GM19395 (cell line): ENCODE results near the gene DNAH2.

ENCODE experiments used
- ATAC-seq: cut with Tn5 transposase; IDR thresholded peaks from one replicate; pipeline ENCODE4 v1.9.1; 2021; ENCODE audit warnings: mild to moderate bottlenecking, moderate library complexity; ENCODE audit not compliant: unreplicated experiment

Gene DNAH2

DNA sequence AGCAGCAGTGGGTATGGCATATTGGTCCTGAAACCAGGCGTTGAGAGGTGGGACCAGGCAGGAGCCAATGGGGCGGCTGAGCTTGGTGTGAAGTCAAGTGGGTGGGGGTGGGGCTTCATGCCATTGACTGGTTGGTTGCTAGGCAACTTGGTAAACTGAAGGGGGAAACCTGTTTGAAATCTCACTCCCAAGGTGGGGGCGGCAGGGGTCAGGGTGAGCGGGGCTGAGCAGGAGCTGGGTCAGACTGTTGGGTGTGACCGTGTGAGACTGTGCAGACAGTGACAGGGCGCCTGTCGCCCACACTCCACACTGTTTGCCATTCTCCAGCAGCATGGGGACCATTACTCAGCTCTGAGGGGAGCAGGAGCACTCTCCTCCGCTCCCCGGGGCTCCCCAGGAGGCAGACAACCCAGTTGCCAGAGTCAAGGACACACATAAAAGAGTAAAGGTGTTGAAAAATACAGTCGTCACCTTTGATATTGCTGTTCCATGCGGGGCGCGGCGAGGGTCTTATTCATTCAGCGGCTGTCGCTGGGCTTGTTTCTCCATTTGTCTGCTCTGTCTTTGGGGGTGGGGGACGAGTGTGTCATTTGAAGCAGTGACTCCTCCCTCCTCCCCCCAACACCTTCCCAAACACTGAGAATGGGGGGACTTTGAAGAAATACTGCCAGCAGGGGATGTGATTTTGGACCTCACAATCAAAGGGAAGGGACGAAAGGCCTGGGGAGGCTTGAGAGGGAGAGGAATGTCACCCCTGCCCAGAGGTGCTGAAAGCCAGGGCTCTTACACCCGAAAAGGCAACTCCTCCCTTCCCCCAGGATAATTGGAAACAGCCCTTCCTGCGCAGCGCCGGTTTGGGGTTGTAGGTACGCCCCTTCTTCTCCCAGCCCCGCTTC lies 13.7 kb upstream of the DNAH2 start:
- no peak for ATAC-seq

DNA sequence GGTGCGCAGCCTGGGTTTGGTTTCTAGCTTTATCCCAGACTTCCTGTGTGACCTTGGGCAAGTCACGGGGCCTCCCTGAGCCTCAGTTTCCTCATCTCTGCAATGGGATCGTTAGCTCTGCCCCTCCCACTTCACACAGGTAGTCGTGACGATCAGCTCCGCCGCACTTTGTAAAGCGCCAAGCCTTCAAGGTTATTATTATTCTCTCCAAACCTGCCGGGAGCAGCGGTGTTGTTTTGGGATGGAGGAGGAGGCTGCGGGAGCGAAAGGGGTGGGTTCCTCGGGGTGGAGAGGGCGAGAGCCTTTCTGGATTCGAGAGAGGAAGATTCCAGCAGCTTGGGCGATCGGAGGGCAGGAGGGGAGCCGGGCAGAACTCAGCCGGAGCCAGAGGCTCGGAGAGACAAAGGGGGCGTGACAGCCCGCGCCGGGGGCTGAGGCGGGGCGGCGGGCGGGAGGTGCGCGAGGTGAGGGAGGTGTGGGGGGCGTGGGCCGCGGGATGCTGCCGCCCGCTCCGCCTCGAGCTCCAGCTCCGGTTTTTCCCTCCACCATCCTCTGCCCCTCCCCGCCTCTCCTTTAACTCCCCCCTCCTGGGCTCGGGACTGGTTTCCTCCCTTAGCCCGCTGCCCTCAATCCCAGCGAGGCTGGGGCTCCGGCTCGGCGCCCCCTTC lies 12.8 kb upstream of the DNAH2 start, which contains the start of gene EFNB3:
TSS of gene EFNB3 (plus strand) at position 602 of the 668 bp plus-strand sequence. CDS start 397 bp downstream, outside the sequence.
- no peak for ATAC-seq

DNA sequence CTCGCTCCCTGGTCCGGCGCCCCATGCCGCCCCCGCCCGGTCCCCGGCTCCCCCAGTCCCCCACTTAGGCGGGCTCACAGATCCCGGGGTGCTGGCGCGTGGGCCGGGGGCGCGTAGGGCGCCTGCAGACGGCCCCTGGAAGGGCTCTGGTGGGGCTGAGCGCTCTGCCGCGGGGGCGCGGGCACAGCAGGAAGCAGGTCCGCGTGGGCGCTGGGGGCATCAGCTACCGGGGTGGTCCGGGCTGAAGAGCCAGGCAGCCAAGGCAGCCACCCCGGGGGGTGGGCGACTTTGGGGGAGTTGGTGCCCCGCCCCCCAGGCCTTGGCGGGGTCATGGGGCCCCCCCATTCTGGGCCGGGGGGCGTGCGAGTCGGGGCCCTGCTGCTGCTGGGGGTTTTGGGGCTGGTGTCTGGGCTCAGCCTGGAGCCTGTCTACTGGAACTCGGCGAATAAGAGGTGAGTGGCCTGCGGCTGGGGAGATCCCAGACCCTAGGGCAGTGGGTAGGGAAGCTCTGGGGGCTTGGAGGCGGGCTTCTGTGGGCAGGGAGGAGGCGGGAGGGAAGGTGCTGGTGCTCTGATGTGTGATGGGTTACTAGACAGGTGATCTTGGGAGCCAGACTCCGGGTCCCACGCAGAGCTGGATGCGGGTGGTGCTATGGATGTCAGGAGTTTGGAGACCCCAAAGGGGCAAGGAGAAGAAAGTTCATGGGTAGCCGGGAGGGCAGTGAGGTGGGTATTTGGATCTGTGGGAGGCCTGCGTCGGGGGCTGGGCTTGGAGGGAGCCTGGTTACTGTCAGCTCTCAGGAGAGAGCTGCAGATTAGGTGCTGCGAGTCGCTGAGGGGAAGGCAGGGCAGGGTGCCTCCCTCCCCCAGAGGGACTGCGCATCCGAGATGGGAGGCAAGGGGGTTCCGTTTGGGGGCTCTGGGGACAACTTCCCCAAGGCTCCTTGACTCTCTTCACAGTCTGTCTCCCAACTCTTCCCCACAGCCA lies 12.0 kb upstream of the DNAH2 start:
- ATAC-seq, result no peak

DNA sequence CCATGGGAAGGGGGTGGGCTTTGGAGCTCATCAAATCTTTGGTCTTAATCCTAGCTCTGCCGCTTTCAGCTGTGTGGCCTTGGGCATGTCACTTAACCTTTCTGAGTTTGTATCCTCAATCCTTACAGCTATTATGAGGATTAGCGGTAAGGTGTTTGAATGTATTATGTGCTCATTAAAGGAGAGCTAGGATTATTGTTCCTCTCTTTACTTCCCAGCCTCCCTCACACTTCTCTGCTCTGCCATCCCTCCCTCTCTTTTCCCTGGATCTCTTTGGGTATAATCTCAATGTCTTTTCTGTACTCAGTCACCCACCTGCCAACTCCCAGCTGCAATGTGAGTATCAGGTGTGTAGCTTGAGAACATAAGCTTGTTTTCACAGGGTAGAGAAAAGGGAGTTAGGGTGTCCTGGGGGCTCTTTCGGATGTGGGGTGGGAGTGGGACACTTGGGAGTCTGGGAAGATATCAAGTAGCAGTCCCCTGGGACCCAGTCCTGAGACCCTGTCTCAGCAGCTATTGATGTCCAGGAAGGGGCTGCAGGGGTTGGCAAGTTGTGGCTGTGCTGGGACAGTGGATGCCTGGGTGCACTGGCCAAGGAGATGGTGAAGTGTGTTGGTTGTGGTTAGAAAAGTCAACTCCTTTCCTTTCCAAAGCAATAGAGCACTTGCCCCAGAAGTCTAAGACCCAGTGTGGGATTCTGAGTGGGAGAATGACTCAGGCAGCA lies 10.8 kb upstream of the DNAH2 start:
- ATAC-seq, result no peak

DNA sequence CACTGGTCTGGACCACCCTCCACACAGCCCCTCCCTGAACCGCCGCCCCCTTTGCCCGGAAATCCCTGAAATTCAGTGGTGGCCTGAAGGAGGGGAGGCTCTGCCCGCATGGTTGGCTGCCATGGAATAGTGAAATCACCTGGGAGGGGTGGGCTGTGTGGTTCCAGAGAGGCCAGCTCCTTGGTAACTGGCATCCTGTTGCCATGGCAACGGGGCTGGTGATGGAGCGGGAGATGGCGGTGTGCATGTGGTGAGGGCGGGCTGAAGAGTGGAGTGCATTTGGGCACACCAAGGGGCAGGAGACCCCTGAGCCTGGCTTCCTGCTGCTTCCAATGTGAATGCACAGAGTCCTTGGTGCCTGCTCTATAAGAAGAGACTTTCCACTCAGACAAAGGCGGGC lies 10.1 kb upstream of the DNAH2 start:
- no peak for ATAC-seq

DNA sequence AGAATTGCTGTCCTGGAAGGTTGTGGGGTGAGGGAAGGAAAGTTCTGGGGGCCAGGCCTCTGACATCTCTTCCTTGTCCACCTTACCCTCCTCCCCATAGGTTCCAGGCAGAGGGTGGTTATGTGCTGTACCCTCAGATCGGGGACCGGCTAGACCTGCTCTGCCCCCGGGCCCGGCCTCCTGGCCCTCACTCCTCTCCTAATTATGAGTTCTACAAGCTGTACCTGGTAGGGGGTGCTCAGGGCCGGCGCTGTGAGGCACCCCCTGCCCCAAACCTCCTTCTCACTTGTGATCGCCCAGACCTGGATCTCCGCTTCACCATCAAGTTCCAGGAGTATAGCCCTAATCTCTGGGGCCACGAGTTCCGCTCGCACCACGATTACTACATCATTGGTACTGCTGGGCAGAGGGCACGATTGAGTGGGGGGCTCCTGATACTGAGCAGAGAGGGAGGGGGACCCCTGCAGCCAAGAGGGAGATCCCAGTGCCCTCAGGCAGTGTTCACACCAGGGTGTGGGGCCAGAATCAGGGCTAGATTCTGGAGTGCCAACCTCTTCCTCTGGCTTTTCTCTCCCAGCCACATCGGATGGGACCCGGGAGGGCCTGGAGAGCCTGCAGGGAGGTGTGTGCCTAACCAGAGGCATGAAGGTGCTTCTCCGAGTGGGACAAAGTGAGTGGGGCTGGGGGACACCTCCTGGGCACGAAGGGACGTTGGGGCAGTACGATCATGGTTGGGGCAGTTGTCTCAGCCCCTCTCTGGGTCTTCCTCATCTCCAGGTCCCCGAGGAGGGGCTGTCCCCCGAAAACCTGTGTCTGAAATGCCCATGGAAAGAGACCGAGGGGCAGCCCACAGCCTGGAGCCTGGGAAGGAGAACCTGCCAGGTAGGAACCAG lies 9.4 kb upstream of the DNAH2 start:
- ATAC-seq, result no peak

DNA sequence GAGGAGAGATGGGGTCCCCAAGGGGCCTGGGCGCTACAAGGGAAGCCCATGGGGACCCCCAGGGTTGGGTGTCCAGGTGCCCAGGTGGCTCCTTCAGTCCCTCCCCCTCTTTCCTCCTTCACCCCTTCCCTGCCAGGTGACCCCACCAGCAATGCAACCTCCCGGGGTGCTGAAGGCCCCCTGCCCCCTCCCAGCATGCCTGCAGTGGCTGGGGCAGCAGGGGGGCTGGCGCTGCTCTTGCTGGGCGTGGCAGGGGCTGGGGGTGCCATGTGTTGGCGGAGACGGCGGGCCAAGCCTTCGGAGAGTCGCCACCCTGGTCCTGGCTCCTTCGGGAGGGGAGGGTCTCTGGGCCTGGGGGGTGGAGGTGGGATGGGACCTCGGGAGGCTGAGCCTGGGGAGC lies 8.5 kb upstream of the DNAH2 start:
- ATAC-seq, result no peak

DNA sequence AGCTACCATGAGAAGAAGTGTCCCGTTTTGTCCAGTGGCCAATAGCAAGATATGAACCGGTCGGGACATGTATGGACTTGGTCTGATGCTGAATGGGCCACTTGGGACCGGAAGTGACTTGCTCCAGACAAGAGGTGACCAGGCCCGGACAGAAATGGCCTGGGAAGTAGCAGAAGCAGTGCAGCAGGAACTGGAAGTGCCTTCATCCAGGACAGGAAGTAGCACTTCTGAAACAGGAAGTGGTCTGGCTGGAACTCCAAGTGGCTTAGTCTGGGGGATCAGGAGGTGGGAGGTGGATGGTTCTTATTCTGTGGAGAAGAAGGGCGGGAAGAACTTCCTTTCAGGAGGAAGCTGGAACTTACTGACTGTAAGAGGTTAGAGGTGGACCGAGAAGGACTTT lies 7.2 kb upstream of the DNAH2 start:
- no peak for ATAC-seq

DNA sequence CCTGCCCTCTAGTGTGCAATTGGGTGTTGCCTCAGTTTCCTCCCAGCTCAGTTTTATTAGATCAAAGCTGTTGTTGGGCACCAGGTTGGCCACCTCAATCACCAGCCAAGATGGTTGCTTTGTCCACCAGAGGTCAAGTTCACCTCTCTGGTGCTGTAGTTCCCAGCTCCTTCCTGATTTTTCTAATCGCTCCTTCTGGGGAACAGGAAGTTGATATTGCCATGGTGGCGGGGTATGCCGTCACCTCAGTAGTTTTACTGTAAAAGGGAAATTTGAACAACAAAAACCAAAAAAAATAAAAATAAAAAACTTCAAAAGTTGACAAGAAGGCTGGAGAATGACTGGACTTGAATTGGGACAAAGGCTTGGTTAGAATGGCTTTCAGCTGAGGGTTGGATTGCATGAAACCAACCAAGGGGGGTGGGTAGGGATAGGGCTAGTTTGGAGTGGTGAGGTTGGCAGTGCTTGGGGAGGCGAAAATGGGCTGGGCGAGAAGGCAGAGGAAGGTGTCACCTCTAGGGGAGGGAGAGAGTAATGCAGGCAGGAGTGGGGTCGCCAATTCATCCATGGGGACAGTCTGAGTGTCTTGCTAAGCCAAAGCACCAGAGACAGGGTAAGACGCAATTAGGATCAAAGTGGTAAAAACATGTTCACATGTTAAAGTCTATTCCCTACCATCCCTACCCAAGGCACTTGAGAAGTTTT lies 6.3 kb upstream of the DNAH2 start:
- no peak for ATAC-seq

DNA sequence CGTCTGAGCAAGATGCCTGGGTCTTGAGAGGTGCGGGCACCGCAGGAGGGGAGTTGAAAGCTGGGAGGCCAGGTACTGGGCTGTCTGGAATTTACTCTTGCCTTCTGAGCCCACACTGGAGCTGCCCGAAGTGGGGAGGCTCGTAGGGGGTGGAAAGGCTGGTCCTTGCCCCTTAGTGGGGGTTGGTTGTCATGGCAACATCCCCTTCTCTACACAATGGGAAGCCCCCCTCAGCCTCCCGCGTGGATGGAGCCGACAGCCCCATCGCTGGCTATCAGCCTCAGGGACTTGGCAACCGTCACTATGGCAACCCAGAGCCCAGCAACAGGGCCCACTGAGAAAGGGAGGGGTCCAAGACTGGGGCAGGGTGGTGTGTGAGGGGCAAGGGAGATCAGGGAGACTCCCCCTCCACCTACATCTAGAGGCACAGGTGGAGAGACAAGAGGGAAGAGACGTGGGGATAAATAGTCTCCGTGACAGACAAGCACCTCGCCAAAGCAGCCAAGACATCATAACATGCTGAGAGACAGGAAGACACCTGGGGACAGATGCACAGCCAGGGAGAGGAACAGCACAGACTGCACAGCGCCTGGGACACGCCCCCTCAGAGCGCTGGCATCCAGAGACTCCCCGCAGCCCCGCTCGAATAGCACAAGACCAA lies 5.3 kb upstream of the DNAH2 start:
- no peak for ATAC-seq

DNA sequence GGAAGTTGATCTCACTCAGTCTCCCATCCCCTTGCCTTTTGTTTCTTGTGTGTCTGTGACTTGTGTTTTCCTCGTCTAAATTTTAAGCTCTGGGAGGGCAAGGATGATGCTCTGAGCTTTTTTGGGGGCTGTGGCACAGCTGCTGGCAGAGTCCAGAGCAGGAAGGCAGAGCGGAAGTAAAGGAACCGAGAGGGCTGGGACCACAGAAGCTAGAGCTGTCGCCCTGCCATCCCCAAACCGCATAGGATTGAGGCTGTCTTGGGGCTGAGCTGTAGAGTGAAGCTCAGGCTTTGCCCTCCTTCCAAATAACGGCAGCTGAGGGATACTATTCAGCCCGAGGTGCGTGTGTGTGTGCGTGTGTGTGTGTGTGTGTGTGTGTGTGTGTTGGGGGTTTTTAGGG lies 3.8 kb upstream of the DNAH2 start:
- no peak for ATAC-seq

DNA sequence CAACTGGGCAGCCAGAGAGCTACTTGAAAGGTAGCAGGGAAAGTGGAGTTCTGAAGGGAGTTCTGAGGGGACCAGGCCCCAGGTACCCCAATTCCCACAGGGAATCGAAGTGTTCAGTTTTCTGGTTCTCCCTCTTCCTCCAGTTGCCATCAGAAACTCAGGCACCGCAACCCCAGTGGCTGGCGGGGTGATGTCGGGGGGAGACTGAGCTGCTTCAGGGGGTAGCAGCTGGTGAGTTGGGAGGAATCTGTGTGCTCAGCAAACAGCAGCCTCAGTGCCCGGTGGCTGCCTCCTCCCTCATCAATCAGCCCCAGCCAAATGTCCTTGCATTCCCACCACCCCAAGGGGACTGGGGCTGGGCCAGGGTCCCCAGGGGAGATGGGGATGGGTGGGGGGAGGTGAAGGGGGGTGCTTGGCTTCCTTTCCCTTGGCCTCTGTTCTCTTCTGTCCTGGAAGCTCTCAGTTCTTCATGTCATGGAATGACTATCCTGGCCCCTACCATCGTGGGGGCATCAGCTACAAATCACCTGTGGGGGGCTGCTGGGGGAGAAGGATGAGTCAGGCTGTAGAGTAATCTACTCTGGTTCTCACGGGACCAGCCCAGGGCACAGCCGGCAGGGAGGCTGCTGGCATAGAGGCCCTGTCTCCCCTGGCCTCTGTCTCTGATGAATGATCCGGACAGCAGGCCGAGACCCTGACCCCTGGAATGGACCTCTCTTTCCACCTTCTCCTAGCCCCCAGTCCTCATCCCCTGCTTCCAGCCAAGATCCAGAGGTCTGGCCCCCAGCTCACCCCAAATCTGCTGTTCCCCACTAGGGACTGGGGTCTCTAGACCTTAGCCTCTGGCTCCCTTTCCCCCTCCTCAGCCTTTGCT lies 2.6 kb upstream of the DNAH2 start:
- no peak for ATAC-seq

DNA sequence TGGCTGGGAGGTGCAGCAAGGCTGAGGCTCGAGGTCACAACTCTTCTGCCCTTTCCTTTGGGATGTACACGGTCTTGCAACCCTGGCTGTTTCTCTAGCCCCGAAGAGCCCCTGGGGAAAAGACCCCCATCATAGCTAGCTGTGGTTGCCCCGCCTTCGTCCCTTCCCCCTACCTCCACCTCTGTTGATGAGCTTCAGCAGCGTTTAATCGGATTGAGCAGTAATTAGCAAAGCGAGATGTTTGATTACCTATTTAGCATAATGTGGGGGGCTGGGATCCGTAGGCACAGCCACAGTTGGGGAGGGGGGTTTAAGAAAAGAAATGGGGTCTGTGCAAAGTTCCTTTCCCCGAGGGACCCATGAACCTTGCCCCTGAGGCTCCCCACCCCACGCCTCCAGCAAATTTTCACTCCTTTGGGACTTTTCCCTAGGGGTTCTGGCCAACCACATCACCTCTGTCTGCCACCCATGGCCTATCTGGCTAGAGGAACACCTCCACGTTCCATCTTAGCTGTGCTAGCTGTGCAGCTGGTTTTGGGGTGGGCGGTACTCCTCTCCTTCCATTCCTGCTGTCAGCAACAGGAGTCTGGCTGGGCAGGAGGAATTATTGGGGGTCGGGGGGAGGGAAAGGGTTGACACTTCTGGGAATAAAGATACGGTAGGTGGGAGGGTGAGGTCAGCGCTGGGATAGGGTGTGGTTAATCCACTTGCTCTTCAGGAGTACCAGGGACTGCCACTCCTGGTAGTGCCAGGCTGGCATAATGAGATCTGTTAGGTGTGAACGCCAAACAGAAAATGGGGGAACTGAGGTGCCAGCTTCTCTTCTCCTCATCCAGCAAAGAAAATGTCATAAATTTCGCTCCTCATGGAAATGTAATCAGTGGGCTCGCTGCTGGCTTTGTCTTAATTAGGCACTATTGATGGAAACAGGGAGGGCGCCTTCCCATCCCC lies 1.3 kb upstream of the DNAH2 start:
- ATAC-seq, result no peak

DNA sequence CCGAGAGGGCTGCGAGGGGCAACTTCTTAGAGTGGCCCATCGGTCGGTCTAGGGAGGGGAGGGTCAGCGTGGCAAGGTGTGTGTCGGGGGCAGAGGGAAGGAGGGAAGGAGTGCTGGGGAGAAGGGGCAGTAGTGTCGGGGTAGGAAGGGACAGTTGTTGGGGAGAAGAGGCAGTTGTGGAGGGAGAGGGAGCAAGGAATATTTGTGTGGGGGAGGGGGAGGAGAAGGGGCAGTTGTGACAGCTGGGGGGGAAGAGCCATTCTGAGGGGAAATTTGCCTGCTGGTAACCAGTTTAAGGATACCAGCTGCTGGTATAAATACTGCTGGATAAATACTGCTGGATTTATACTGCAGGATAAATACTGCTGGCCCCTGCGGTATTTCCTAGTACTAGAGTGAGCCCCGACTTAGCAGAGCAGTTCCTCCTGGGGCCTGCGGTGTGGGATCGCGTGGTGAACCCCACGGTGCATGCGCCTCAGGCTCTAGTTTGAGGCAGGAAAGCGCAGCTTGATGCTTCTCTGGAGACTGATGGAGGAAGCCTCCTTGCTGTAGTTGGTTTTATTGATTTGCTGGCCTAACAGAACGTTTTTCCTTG lies 309 bp downstream of the DNAH2 start:
- ATAC-seq, result no peak

DNA sequence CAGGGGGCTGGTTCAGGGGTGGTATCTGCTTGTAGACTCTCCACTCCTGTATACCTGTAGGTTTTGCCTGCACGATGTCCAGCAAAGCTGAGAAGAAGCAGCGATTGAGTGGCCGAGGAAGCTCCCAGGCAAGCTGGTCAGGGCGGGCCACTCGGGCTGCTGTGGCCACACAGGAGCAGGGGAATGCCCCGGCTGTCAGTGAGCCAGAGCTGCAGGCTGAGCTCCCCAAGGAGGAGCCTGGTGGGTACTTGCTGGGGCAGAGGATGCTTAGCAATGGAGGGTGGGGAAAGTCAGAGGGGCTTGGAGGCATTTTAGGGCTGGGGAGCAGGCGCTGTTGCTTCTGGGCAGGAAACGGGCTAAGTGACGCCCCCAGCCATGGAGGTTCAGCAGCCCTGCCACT lies 2.1 kb downstream of the DNAH2 start:
- ATAC-seq, result no peak

DNA sequence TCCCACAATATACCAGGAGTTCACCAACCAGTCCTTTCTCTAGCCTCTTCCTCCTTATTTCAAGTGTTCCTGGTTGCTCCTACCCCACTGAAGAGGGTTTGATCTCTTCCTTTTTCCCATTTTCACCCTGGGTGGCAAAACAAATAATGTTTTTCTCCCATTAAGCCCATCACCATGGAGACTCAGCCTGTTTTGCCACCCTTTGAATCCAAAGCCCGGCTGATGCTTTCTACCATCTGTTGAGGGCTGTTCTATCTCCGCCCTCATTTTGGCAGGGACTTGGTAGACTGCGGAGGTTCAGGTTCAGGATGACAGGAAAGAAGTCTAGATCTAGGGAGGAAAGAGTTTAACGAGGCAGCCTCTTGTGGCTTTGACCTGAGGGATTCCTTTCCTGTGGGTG lies 2.6 kb downstream of the DNAH2 start:
- ATAC-seq, result no peak
